AG04450 (cell line): Measurements from ENCODE around the gene KIF26B. TPM values are rescaled to one million over a fixed set of nuclear protein-coding genes. Genes with fewer than 3 reads are reported as not detected.

Source experiments
- CTCF ChIA-PET: fragments of 300-600, 350-600 bp; formaldehyde crosslinking; extraction: SDS; loops from one replicate; lab custom pipeline; 2022; ENCODE audit warnings: antibody characterized with exemption, inconsistent platforms; lab: Charles Lee
- POLR2A ChIA-PET: fragments of 350-600 bp; formaldehyde crosslinking; extraction: SDS; loops from one replicate; lab custom pipeline; 2021; ENCODE audit warnings: antibody characterized with exemption, inconsistent platforms; lab: Yijun Ruan, JAX
- DNase-seq: peaks from one replicate; pipeline ENCODE4 v3.0.0-alpha.2; 2011; ENCODE audit warnings: low read depth, low spot score
- H3K27ac ChIP-seq: one replicate; pipeline ENCODE4 v1.5.1; 2012; ENCODE audit warnings: low read depth, low read length, control low read depth
- H3K27me3 ChIP-seq: one replicate; pipeline ENCODE4 v1.6.0; 2012; ENCODE audit warnings: low read length; ENCODE audit not compliant: control insufficient read depth, insufficient read depth
- H3K4me3 ChIP-seq: 2 replicates; pipeline ENCODE4 v1.5.1; 2011; ENCODE audit warnings: mild to moderate bottlenecking, low read depth, low read length, control low read depth
- H3K9me3 ChIP-seq: 2 replicates; pipeline ENCODE4 v1.5.1; 2012; ENCODE audit warnings: low read length; ENCODE audit not compliant: control insufficient read depth, insufficient read depth
- CTCF ChIP-seq: IDR thresholded peaks from 2 replicates; pipeline ENCODE4 v1.5.1; 2011; ENCODE audit warnings: low read depth, low read length, control low read depth, inconsistent platforms
- polyA plus RNA-seq: library from polyadenylated mRNA; depleted of rRNA; stranded (reverse); fragments of >200 nt; gene quantifications from 2 replicates; pipeline ENCODE4 v1.2.3, GENCODE V29; 2011

Gene KIF26B
- polyA plus RNA-seq, 1 experiment: 2.4 TPM

- POLR2A ChIA-PET: no interaction called here
- no peak for DNase-seq
- Histone ChIP-seq H3K27me3 (no peaks in the 10 kb centered on the region), H3K9me3 (no peaks in the 10 kb centered on the region), H3K4me3 (no peak overlapping the region), H3K27ac (no peak overlapping the region)
- CTCF ChIA-PET: no interaction called here
- TF ChIP-seq CTCF: no peak
These were observed 93.0 kb downstream of the KIF26B start for GRCh38 chr1:245247801-245248200.

- POLR2A ChIA-PET: no interaction called here
- CTCF ChIA-PET: no interaction called here
- no peak for TF ChIP-seq CTCF
- DNase-seq: no peak
- Histone ChIP-seq H3K4me3 (no peak overlapping the region), H3K27ac (no peak overlapping the region), H3K9me3 (no peaks in the 10 kb centered on the region), H3K27me3 (no peaks in the 10 kb centered on the region)
These were observed 93.5 kb downstream of the KIF26B start for GRCh38 chr1:245248231-245248731.

GRCh38 chr1:245255783-245256182, 101.0 kb downstream of the KIF26B start:
- Histone ChIP-seq H3K9me3 (no peaks in the 10 kb centered on the region), H3K4me3 (no peak overlapping the region), H3K27ac (no peak overlapping the region), H3K27me3 (no peaks in the 10 kb centered on the region)
- no peak for DNase-seq
- ChIA-PET CTCF (no interaction called here), POLR2A (no interaction called here)
- no peak for TF ChIP-seq CTCF

- Histone ChIP-seq H3K4me3 (no peak overlapping the region), H3K27me3 (no peaks in the 10 kb centered on the region), H3K27ac (no peak overlapping the region), H3K9me3 (no peaks in the 10 kb centered on the region)
- no peak for DNase-seq
- CTCF ChIA-PET: no interaction called here
- no peak for TF ChIP-seq CTCF
- POLR2A ChIA-PET: no interaction called here
These were observed 101.7 kb downstream of the KIF26B start for GRCh38 chr1:245256528-245256927.

- ChIA-PET CTCF (no interaction called here), POLR2A (no interaction called here)
- no peak for DNase-seq
- H3K9me3 ChIP-seq: no peaks in the 10 kb centered on the region
- no peak for TF ChIP-seq CTCF
- no peak overlapping the region for H3K27ac ChIP-seq
- H3K27me3 ChIP-seq: no peaks in the 10 kb centered on the region
- no peak overlapping the region for H3K4me3 ChIP-seq
These were observed 103.6 kb downstream of the KIF26B start for GRCh38 chr1:245258271-245258920.
